ENCODE data around the gene KDM6B.
"Not testable (repeated sequence)": the region's sequence is repeated elsewhere in the genome, so short reads cannot be mapped to it uniquely, and the experiment has no call there.

The KDM6B gene

DNA sequence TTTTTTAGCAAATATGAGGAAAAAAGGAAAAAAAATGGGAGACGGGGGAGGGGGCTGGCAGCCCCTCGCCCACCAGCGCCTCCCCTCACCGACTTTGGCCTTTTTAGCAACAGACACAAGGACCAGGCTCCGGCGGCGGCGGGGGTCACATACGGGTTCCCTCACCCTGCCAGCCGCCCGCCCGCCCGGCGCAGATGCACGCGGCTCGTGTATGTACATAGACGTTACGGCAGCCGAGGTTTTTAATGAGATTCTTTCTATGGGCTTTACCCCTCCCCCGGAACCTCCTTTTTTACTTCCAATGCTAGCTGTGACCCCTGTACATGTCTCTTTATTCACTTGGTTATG is 19.6 kb downstream of the KDM6B start:
- no peak for DNase-seq

GRCh38 chr17:7854078-7854777 is 20.2 kb downstream of the KDM6B start:
- DNase-seq: no peak

- DNase-seq: no peak
Measured at GRCh38 chr17:7854851-7855659, 21.0 kb downstream of the KDM6B start, which contains the start of gene TMEM88. Gene TMEM88 (plus strand): TSS chr17:7855066. CDS start chr17:7855075, 9 bp downstream.

GRCh38 chr17:7855660-7856010 is 21.6 kb downstream of the KDM6B start:
- no peak for DNase-seq

DNA sequence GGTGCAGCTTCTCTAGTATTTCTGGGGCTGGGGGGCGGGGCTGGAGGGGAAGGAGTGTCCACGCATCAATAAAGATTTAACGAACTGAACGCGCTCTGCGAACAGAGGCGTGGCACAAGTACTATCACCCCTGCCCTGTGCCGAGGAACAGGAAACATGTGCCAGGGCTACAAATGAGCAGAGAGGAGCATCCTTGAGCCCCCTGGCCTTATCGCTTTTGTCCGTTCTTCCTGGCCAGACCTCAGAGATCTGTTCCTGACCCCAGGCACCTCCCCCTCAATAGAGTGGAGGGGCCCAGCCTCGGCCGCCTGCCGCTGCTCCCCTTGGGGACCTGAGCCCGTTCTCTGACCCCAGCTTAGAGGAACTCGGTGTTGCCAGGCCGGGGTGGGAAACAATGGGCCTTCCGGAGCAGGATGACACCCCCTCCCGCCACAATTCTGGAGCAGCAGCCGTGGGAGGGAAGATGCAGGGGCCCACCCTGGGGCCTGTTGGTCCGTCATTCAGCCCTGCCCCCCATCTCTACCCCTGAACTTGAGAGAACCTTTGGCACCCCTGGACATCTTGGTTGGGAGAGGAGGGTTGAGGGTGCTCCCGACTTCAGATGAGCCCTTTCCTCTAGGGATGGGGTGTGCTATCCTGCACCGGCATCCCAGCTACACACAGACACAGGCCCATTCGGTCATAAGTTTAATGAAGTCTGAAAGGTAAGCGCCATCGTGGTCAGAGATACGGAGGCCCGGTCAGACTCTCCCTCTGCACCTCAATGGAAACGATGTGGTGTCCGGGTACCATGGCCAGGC is 22.2 kb downstream of the KDM6B start:
- peak in 1 of 2 donors; percentile 49 for DNase-seq

DNA sequence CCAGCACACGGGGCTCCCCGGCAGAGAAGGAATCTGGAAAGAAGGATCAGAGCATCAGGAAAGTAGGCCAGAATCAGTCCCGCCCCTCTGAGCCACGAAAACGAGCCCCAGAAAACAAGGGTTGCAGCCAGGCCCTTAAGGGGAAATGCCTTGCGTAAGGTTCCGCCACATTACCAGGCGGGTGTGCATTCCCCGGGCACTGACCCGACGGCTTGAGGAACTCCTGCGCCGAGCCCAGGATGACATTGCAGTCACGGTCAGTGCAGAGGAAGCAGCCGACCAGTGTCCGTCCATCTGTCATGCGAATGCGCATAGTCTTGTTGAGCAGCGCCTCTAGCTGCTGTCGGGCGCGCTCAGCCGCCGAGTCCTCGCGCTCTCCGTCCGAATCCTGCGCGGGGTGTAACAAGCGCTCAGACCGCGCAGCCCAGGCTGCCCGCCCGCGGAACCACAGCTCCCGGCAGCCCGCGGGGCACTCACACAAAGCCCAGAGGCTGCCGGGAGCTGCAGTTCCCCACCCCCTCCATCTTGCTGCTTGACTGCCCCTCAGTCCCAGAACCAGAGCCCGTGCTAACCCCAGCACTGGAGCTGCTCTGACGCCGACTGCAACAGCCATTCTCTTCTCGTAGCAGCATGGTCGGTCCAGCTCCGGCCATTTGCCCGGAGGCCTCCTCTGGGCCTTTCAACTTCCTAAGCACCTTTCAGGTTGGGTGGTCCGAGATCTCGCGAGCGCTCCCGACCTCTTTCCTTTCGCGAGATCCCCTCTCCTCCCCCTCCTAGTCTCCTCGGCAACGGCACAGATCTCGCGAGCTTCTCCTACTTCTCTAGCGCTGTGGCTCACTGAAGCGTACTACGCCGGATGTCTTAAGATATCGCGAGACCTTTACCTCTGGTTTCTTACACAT is 23.0 kb downstream of the KDM6B start, which contains the start of gene NAA38:
TSS of gene NAA38 (minus strand) at position 749 of the 902 bp plus-strand sequence. CDS start at position 653, 96 bp downstream.
- peak; percentile 91 to 99 for DNase-seq

DNA sequence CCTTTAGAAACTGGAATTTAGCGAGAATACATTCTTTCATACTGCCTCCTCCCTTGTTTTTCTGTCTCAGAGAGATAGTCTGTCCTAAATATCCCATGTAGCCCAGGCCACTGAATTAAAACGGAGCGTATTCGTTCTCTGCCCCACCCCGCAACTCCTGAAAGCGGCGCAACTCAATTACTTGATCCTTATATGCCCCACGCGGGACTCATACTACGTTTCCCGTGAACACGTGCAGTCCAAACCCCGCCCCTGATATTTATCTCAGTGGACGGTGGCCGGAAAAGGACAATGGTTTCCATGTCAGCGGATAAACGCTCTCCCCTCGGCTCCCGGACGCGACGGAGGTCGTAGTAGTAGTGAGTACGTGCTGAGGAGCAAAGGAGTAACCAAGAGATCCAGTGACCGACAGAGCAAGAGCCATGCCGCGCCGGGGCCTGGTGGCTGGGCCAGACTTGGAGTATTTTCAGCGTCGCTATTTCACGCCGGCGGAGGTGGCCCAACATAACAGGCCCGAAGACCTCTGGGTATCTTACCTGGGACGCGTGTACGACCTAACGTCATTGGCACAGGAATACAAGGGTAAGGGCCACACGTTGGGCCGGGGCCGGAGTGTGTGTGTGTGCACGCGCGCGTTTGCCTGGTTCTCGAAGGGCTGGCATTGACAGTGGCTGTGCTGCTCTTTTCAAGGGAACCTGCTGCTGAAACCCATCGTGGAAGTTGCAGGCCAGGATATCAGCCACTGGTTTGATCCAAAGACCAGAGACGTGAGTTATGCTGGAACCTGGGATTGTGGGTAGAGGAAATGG is 23.9 kb downstream of the KDM6B start, which contains the start of gene CYB5D1:
TSS of gene CYB5D1 (plus strand) at position 291 of the 809 bp plus-strand sequence. CDS start at position 423, 132 bp downstream.
- DNase-seq: peak; percentile 85 to 96

GRCh38 chr17:7858522-7858810 is 24.4 kb downstream of the KDM6B start:
- no peak for DNase-seq

DNA sequence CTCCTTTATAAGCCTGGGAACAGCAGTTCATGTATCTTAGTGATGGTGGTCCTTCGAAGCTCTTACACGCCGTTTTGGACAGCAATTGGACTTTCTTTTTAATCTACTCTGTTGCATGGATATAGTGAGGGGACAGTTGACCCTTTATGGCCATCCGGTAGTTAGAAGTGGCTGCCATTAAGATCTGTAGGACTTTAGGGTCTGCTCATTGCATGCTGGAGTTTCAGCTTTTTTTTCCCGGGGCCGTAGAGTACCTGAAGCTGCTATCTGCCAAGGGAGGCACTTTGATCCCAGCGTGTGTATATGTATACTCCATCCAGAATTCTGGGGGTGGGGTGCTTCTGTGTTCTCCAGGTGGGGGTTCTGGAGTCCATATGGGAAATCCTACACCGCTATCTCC is 25.0 kb downstream of the KDM6B start:
- DNase-seq: no peak

- no peak for DNase-seq
Measured at GRCh38 chr17:7862692-7863437, 28.8 kb downstream of the KDM6B start.

GRCh38 chr17:7864384-7864783 is 30.4 kb downstream of the KDM6B start:
- DNase-seq: not testable (repeated sequence)

DNA sequence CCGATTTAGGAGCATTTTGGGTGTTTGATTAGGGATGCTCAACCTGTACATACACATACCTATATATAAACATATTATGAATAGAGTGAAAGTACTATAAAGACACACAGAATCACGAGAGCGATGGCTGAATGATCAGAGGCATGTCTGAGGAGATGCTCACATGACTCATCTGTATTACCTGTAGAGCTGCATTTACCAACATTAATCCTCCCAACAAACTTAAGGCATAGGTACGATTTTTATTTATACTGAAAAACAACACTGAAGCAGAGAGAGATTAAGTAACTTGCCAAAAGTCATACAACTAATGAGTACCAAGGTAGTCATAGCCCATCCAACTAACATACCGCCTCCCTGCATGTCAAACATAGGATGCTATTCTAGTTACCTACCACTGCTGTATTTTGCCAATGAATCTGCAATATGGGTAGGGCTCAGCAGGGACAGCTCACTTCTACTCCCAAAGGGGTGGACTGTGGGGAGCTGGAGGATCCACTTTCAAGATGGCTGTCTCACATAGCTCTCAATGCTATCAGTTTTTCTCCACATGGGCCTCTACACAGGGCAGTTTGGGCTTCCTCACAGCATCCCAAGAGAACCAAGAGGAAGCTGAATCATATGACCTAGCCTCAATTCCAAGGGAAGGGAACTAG is 31.1 kb downstream of the KDM6B start:
- no peak for DNase-seq

GRCh38 chr17:7867881-7868329 is 33.9 kb downstream of the KDM6B start:
- DNase-seq: peak in 1 of 2 donors; percentile 15

DNA sequence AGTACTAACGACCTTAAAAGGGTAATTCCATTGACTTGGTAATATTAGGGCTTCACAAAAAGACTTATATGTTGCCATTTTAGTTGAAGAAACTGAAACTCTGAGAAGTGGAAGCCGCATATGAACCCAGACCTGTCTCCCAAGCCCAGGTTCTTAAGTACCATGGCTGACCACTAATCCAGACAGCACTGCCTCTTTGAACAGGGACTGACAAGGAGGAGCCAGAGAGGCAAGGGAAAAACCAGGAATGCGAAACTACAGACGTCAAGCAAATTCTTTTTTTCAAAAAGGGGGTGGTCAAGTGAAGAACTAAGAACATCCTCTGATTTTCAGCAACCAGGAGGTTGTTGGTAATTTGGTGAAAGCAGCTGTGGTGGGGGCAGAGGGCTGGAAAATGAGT is 39.0 kb downstream of the KDM6B start:
- DNase-seq: no peak

DNA sequence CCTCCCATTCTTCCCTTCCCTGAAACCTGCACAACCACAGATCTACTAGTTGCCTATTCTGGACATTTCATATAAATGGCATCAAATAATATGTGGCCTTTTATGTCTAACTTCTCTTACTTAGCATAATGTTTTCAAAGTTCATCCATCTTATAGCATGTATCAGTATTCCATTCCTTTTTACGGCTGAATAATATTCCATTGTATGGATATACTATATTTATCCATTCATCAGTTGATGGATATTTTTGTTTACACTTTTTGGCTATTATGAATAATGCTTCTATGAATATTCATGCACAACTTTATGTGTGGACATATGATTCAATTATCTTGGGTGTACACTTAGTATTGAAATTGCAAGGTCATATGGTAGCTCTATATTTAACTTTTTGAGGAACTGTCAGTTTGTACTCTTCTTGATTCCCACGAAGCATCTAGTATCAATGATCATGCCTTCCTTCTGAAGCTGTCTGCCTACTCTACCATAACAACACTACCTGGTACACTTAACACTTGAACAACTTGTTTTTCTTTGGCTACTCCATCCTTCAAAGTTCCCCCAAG is 41.9 kb downstream of the KDM6B start:
- DNase-seq: peak in 1 of 2 donors; percentile 30

DNA sequence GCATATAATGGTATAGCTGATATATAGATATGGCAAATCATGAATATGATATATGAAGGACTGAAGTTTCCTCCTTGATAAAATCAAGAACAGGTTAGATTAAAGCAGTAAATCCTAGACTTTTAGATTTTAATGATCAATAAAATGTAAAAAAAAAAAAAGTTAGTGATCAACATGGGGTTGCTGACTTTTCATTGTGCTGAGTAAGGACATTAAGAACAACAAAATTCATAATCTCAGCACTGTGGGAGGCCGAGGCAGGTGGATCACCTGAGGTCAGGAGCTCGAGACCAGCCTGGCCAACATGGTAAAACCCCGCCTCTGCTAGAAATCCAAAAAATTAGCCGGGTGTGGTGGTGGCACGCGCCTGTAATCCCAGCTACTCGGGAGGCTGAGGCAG is 44.2 kb downstream of the KDM6B start:
- no peak for DNase-seq

GRCh38 chr17:7880076-7880868 is 46.3 kb downstream of the KDM6B start:
- no peak for DNase-seq

DNA sequence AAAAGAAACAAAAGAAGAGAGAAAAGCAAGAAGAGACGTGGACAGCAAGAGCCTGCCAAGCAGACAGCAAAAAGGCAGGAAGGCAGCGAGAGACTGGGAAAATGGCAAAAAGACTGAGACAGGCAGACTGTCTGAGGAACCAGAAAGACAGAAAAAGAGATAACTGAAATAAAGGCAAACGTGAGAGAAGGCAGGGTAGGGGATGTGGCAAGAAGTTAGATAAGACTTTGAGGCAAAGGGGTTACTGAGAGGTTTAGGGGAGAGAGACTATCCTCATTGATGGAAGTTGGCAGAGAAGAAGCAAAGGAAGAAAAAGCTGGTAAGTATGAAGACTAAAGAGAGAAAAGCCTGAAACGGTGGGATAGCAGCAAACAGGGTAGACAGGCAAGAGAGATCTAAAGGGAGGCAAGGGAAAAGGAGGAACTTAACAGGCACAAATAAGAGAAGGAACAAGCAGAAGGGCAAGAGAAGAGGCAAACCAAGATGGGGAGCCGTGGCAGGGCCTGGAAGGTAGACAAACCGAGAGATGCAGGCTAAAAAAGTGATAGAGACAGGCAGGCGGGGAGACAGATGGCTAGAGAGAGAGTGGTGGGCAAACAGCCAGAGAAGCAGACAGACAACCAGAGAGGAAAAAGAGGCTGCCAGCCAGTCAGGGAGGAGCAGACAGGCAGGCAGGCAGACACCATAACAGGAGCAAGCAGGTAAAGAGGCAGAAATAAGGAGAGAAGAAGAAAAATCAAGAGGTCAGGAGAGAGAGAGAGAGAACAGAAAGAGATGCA is 47.4 kb downstream of the KDM6B start:
- peak in 1 of 2 donors; percentile 25 for DNase-seq

Data from bone marrow (tissue), 2 donors.